Activated B cell treated with CpG ODN at 0.5 μM for 24 hours (primary cell): ENCODE data around the gene MED8. TPM values are rescaled to one million over a fixed set of nuclear protein-coding genes. Genes with fewer than 3 reads are reported as not detected.
"Not testable (repeated sequence)": the region's sequence is repeated elsewhere in the genome, so short reads cannot be mapped to it uniquely, and the experiment has no call there.

Source experiments
- ATAC-seq: fragments of 200-7000 bp; cut with Tn5 transposase; one replicate; pipeline ENCODE4 v1.10.0; 2021; ENCODE audit warnings: low read depth, mild to moderate bottlenecking, moderate library complexity
- CTCF ChIA-PET: fragments of 350-600 bp; sonication (Branson Sonifier 250); formaldehyde crosslinking; loops from one replicate; lab custom pipeline; 2021; ENCODE audit warnings: antibody characterized with exemption; lab: Charles Lee
- POLR2A ChIA-PET: fragments of 350-600 bp; sonication (Branson Sonifier 250); formaldehyde crosslinking; loops from one replicate; lab custom pipeline; 2021; ENCODE audit warnings: antibody characterized with exemption; lab: Charles Lee
- DNase-seq: peaks from one replicate; pipeline ENCODE4 v3.0.0; 2022
- H3K27ac Mint-ChIP-seq: one replicate; pipeline ENCODE4 v1.8.0; 2020; ENCODE audit warnings: mixed read lengths
- H3K27me3 Mint-ChIP-seq: one replicate; pipeline ENCODE4 v1.8.0; 2021; ENCODE audit warnings: mixed read lengths
- H3K36me3 Mint-ChIP-seq: one replicate; pipeline ENCODE4 v1.8.0; 2021; ENCODE audit warnings: low read depth, mixed read lengths
- H3K4me1 Mint-ChIP-seq: one replicate; pipeline ENCODE4 v1.8.0; 2021; ENCODE audit warnings: mixed read lengths
- H3K4me3 Mint-ChIP-seq: one replicate; pipeline ENCODE4 v1.8.0; 2020; ENCODE audit warnings: mild to moderate bottlenecking, mixed read lengths
- H3K9me3 Mint-ChIP-seq: one replicate; pipeline ENCODE4 v1.8.0; 2020; ENCODE audit warnings: mixed read lengths
- intact Hi-C: fragments of 100-400 bp; cut with micrococcal nuclease; formaldehyde crosslinking; loops from one replicate; pipeline ENCODE4 v1.15.1; 2024
- total RNA-seq: library from RNA; stranded (reverse); gene quantifications from 2 replicates; pipeline ENCODE4 v1.2.3, GENCODE V29; 2022
- TF ChIP-seq, protein P1 (sequence below): fragments of 200-600 bp; IDR thresholded peaks from one replicate; pipeline ENCODE4 v1.8.0; 2022; ENCODE audit warnings: antibody characterized with exemption, mild to moderate bottlenecking

MED8 gene
- total RNA-seq, 1 donor from 2014 or later = 33.8 TPM

- intact Hi-C loops = no loop called here
- peaks cover 34% of the 10 kb centered on the region for H3K36me3 Mint-ChIP-seq
- TF ChIP-seq, protein P1, sequence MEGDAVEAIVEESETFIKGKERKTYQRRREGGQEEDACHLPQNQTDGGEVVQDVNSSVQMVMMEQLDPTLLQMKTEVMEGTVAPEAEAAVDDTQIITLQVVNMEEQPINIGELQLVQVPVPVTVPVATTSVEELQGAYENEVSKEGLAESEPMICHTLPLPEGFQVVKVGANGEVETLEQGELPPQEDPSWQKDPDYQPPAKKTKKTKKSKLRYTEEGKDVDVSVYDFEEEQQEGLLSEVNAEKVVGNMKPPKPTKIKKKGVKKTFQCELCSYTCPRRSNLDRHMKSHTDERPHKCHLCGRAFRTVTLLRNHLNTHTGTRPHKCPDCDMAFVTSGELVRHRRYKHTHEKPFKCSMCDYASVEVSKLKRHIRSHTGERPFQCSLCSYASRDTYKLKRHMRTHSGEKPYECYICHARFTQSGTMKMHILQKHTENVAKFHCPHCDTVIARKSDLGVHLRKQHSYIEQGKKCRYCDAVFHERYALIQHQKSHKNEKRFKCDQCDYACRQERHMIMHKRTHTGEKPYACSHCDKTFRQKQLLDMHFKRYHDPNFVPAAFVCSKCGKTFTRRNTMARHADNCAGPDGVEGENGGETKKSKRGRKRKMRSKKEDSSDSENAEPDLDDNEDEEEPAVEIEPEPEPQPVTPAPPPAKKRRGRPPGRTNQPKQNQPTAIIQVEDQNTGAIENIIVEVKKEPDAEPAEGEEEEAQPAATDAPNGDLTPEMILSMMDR = no peak
- H3K27me3 Mint-ChIP-seq = no peaks in the 10 kb centered on the region
- ChIA-PET POLR2A (interaction anchor here (0.6 to 1.1 kb wide), 2 partner anchors 8 to 9 kb away, joined by 3 to 4 read pairs; no protein-coding TSS in a partner anchor), CTCF (interaction anchor here (1.2 kb wide), 1 partner anchor 151 kb away, joined by 5 read pairs; no protein-coding TSS in a partner anchor)
- no peaks in the 10 kb centered on the region for H3K9me3 Mint-ChIP-seq
- DNase-seq = no peak
- H3K27ac Mint-ChIP-seq = no peak overlapping the region
- ATAC-seq = no peak
- no peaks in the 10 kb centered on the region for H3K4me1 Mint-ChIP-seq
- H3K4me3 Mint-ChIP-seq = no peak overlapping the region
Observed at GRCh38 chr1:43377831-43378230, 11.8 kb downstream of the MED8 start.

- Mint-ChIP-seq H3K4me3 (no peak overlapping the region), H3K4me1 (no peaks in the 10 kb centered on the region), H3K36me3 (peaks cover 25% of the 10 kb centered on the region), H3K9me3 (no peaks in the 10 kb centered on the region), H3K27ac (no peak overlapping the region), H3K27me3 (no peaks in the 10 kb centered on the region)
- ChIA-PET POLR2A (interaction anchor here (0.7 to 1.2 kb wide), 2 partner anchors 9 to 13 kb away, joined by 3 to 5 read pairs; partner anchors contain the start of gene ELOVL1), CTCF (interaction anchor here (1.2 kb wide), 1 partner anchor 150 kb away, joined by 5 read pairs; no protein-coding TSS in a partner anchor)
- intact Hi-C loops = no loop called here
- DNase-seq (no peak), ATAC-seq (no peak)
- TF ChIP-seq, protein P1 = no peak
Observed at GRCh38 chr1:43376723-43377235, 12.8 kb downstream of the MED8 start.

DNA sequence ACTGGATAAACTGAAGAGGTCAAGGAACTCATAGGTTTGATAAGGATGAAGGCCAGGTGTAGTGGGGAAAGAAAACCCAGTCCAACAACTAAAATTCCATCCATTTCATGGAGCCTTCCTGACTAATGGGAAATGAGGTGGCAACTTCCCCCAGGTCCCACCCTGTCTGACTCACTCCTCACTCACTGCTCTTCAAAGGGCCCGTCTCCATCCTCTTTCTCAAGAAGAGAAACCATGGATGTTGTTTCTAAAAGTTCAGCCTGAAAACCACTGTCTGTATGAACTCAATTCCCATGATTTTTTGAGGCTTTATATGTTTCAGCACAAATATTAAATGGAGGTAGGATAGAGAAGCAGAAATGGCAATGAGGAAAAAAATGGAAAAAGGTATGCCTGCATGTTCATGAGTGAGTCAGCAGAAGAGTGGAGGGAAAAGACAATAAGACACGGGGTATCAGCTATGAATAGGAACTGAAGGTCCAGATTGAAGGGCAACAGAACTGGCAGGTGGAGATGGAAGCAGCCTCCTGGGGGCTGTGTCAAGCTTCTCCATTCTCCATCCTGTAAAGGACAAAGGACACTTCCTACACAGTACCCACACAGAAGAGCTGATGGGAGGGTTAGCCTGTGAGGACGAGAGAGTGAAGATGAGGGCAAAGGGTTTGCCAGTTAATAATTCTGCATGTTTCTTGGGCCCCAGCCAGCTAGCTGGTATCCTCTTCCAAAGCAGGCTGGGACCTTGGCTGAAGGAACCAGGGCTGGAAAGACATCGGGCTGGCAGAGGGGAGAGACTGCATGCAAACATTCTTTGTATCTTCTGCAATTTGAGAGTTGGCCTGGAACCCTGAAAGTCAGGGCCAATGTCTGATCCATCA, 16.3 kb downstream of the MED8 start:
- ChIA-PET POLR2A (no interaction called here), CTCF (no interaction called here)
- H3K4me3 Mint-ChIP-seq = no peak overlapping the region
- peaks cover 17% of the 10 kb centered on the region for H3K4me1 Mint-ChIP-seq
- no peak overlapping the region for H3K27ac Mint-ChIP-seq
- intact Hi-C loops = no loop called here
- TF ChIP-seq, protein P1 = no peak
- DNase-seq (no peak), ATAC-seq (no peak)
- H3K27me3 Mint-ChIP-seq = no peaks in the 10 kb centered on the region
- no peaks in the 10 kb centered on the region for H3K9me3 Mint-ChIP-seq
- H3K36me3 Mint-ChIP-seq = peaks cover 12% of the 10 kb centered on the region

GRCh38 chr1:43372172-43372571, 17.4 kb downstream of the MED8 start:
- H3K4me3 Mint-ChIP-seq = no peak overlapping the region
- H3K36me3 Mint-ChIP-seq = peaks cover 15% of the 10 kb centered on the region
- no peak for ATAC-seq
- POLR2A ChIA-PET = interaction anchor here (0.6 kb wide), 1 partner anchor 662 kb away, joined by 5 read pairs; no protein-coding TSS in a partner anchor
- TF ChIP-seq, protein P1 = no peak
- no peak overlapping the region for H3K27ac Mint-ChIP-seq
- intact Hi-C loops = no loop called here
- CTCF ChIA-PET = no interaction called here
- no peaks in the 10 kb centered on the region for H3K9me3 Mint-ChIP-seq
- H3K27me3 Mint-ChIP-seq = no peaks in the 10 kb centered on the region
- H3K4me1 Mint-ChIP-seq = peaks cover 20% of the 10 kb centered on the region
- DNase-seq = no peak

GRCh38 chr1:43370564-43370963, 19.0 kb downstream of the MED8 start:
- POLR2A ChIA-PET = interaction anchor here (0.7 to 0.9 kb wide), 3 partner anchors 12 to 48 kb away, joined by 3 to 6 read pairs (median 3); partner anchors contain the start of genes CDC20, MED8 and SZT2
- Mint-ChIP-seq H3K4me3 (no peak overlapping the region), H3K27ac (peak overlapping the region; percentile 36)

DNA sequence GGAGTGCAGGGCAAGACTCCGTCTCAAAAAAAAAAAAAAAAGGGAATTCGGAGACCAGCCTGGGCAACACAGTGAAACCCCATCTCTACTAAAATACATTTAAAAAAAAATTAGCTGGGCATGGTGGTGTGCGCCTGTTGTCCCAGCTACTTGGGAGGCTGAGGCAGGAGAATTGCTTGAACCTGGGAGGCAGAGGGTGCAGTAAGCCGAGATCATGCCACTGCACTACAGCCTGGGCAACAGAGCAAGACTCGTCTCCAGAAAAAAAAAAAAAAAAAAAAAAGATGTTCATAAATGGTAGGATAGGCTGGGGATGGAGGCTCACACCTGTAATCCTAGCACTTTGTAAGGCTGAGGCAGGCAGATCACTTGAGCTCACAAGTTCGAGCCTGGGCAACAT, 19.8 kb downstream of the MED8 start:
- not testable (repeated sequence) for DNase-seq, H3K4me3 Mint-ChIP-seq, H3K9me3 Mint-ChIP-seq, ATAC-seq, H3K27me3 Mint-ChIP-seq, H3K27ac Mint-ChIP-seq
- intact Hi-C loops = loop anchor here (10.0 kb wide), 1 partner anchor 685 kb away; the partner anchor contains the start of gene YBX1
- Mint-ChIP-seq H3K36me3 (peaks cover 27% of the 10 kb centered on the region), H3K4me1 (peaks cover 42% of the 10 kb centered on the region)
- ChIA-PET POLR2A (interaction anchor here (0.6 to 1.1 kb wide), 8 partner anchors 8 to 524 kb away, joined by 3 to 6 read pairs (median 3); partner anchors contain the start of genes CDC20, MED8, SZT2 and ZNF691), CTCF (interaction anchor here (1.9 kb wide), 1 partner anchor 143 kb away, joined by 7 read pairs; no protein-coding TSS in a partner anchor)

More at GRCh38 chr1:43370564-43370963, 19.0 kb downstream of the MED8 start:
- Mint-ChIP-seq H3K27me3 (no peaks in the 10 kb centered on the region), H3K9me3 (no peaks in the 10 kb centered on the region), H3K4me1 (peaks cover 36% of the 10 kb centered on the region), H3K36me3 (peaks cover 22% of the 10 kb centered on the region)
- DNase-seq = no peak
- CTCF ChIA-PET = no interaction called here
- TF ChIP-seq, protein P1 = no peak
- intact Hi-C loops = no loop called here
- no peak for ATAC-seq
